ENCODE measurements around the gene NRGN.

GRCh38 chr11:124769806-124770774 is 30.3 kb downstream of the NRGN start:
- TF ChIP-seq EZH2 (IDR thresholded peaks at IDR 0.05; ENCODE audit: insufficient read depth, poor library complexity, severe bottlenecking) (no peak), EZH2phosphoT487 (IDR thresholded peaks at IDR 0.05; ENCODE audit: insufficient read depth, low read depth) (no peak)
